Upper lobe of left lung (tissue), 6 donors: ENCODE measurements around the gene PRH2. TPM values are rescaled to one million over a fixed set of nuclear protein-coding genes. Genes with fewer than 3 reads are reported as not detected.
A peak's percentile ranks its signal among the peaks of the same experiment; 100 is the strongest.

Source experiments
- ATAC-seq, 2 donors: fragments of 200-7000 bp; cut with Tn5 transposase; one replicate each; pipeline ENCODE4 v1.9.1; 2022; ENCODE audit warnings: mild to moderate bottlenecking in 2 of 2, moderate library complexity in 2 of 2; ENCODE audit not compliant: low FRiP score in 2 of 2
- DNase-seq, 2 donors: peaks; one replicate each; pipeline ENCODE4 v3.0.0-alpha.2; 2019 to 2020
- H3K27ac ChIP-seq, 4 donors: fragments of 200-600 bp; sonication (generic); one replicate each; pipeline ENCODE4 v1.5.1; 2016 to 2019
- H3K27me3 ChIP-seq, 4 donors: fragments of 200-600 bp; sonication (generic); one replicate each; pipeline ENCODE4 v1.5.1; 2017 to 2019
- H3K36me3 ChIP-seq, 4 donors: fragments of 200-600 bp; sonication (generic); one replicate each; pipeline ENCODE4 v1.5.1; 2016 to 2019
- H3K4me1 ChIP-seq, 4 donors: fragments of 200-600 bp; sonication (generic); one replicate each; pipeline ENCODE4 v1.5.1; 2018 to 2019
- H3K4me3 ChIP-seq, 4 donors: fragments of 200-600 bp; sonication (generic); one replicate each; pipeline ENCODE4 v1.5.1; 2017 to 2019; ENCODE audit warnings: mild to moderate bottlenecking in 2 of 4, moderate library complexity in 1 of 4
- H3K9me3 ChIP-seq, 4 donors: fragments of 200-600 bp; sonication (generic); one replicate each; pipeline ENCODE4 v1.5.1; 2018 to 2019
- EP300 ChIP-seq, 4 donors: sonication (generic); formaldehyde crosslinking; IDR thresholded peaks; one replicate each; pipeline ENCODE4 v1.5.1; 2017; ENCODE audit warnings: antibody characterized with exemption in 4 of 4, control low read depth in 2 of 4
- POLR2A ChIP-seq, 4 donors: fragments of 450-650 bp; IDR thresholded peaks; one replicate each; pipeline ENCODE4 v1.5.1; 2016 to 2017; ENCODE audit warnings: antibody characterized with exemption in 4 of 4, mild to moderate bottlenecking in 2 of 4
- POLR2AphosphoS5 ChIP-seq, 2 donors: sonication (generic); formaldehyde crosslinking; IDR thresholded peaks; one replicate each; pipeline ENCODE4 v1.5.1; 2017; ENCODE audit warnings: antibody characterized with exemption in 2 of 2
- WGBS, 2 donors: methylation state at CpG; one replicate each; pipeline ENCODE4 v1.1.5; 2017 to 2018; 5-methylcytosine and 5-hydroxymethylcytosine counted together
- total RNA-seq, 6 donors: library from RNA; depleted of rRNA in 4 of 6; stranded (reverse); fragments of >200 nt in 4 of 6; gene quantifications; one replicate each; pipeline versions ENCODE4 v1.1.0 to v1.2.1, GENCODE V29; 2016 to 2021
- TF ChIP-seq, protein P1 (sequence below), 6 experiments: fragments of 450-650 bp in 4 of 6; fragments of 200-600 bp in 2 of 6; sonication (generic) in 2 of 6; IDR thresholded peaks; one replicate each; pipeline ENCODE4 v1.5.1; 2016 to 2019; ENCODE audit warnings: antibody characterized with exemption in 6 of 6
- donor health status: DM: no; HTN: no; CAD: no; lungs with moderate emphysema.
- donor health status: DM: no; HTN: yes; CAD: no; lungs with severe emphysema.

PRH2 gene
- total RNA-seq, 6 donors from 2014 or later: 0.63 TPM; not detected in 5

DNA sequence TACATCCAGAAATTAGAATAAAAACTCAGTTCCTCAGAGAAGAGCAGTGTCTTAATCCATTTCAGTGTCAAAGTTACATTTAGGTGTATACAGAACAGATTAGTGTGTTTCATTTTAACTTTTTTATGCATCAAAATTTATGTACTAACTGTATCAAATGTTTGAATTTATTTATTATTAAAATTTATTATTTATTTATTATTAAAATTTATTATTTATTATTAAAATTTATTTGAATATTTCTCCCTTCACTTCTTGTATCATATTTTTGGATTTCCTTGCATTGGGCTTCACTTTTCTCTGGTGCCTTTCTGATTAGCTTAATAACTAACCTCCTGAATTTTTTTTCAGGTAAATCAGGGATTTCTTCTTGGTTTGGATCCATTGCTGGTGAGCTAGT lies 12.3 kb downstream of the PRH2 start:
- Histone ChIP-seq H3K9me3 (no peaks in the 10 kb centered on the region), H3K4me1 (no peaks in the 10 kb centered on the region), H3K36me3 (no peaks in the 10 kb centered on the region), H3K4me3 (no peak overlapping the region), H3K27me3 (no peaks in the 10 kb centered on the region), H3K27ac (no peak overlapping the region)
- no peak for ATAC-seq
- DNase-seq: no peak
- TF ChIP-seq, protein P1, sequence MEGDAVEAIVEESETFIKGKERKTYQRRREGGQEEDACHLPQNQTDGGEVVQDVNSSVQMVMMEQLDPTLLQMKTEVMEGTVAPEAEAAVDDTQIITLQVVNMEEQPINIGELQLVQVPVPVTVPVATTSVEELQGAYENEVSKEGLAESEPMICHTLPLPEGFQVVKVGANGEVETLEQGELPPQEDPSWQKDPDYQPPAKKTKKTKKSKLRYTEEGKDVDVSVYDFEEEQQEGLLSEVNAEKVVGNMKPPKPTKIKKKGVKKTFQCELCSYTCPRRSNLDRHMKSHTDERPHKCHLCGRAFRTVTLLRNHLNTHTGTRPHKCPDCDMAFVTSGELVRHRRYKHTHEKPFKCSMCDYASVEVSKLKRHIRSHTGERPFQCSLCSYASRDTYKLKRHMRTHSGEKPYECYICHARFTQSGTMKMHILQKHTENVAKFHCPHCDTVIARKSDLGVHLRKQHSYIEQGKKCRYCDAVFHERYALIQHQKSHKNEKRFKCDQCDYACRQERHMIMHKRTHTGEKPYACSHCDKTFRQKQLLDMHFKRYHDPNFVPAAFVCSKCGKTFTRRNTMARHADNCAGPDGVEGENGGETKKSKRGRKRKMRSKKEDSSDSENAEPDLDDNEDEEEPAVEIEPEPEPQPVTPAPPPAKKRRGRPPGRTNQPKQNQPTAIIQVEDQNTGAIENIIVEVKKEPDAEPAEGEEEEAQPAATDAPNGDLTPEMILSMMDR (IDR thresholded peaks at IDR 0.05): no peak
- TF ChIP-seq POLR2A (IDR thresholded peaks at IDR 0.05) (no peak), POLR2AphosphoS5 (IDR thresholded peaks at IDR 0.05) (no peak)

DNA sequence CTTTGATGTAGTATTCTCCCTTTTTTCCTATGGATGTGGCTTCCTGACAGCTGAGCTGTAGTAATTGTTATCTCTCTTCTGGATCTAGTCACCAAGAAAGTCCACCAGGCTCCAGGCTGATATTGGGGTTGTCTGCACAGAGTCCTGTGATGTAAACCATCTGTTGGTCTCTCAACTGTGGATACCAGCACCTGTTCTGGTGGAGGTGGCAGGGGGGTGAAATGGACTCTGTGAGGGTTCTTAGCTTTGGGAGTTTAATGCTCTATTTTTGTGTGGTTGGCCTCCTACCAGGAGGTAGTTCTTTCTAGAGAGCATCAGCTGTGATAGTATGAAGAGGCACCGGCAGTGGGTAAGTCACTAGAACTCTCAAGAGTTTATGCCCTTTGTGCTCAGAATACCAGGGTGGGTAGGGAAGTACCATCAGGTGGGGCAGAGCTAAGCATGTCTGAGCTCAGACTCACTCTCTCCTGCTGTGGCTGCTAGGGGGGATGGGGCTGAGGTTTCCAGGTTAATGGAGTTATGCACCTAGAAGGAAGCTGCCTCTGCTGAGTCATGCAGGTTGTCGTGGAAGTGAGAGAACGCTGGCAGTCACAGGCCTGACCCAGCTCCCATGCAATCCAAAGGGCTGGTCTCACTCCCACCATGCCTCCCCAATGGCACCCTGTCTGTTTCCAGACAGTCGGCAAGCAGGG lies 13.0 kb downstream of the PRH2 start:
- no peaks in the 10 kb centered on the region for H3K4me1 ChIP-seq
- H3K27me3 ChIP-seq: no peaks in the 10 kb centered on the region
- H3K36me3 ChIP-seq: no peaks in the 10 kb centered on the region
- no peak for ATAC-seq
- TF ChIP-seq, protein P1 (IDR thresholded peaks at IDR 0.05): no peak
- no peak for TF ChIP-seq EP300 (IDR thresholded peaks at IDR 0.05)
- TF ChIP-seq POLR2A (IDR thresholded peaks at IDR 0.05): no peak
- no peak for TF ChIP-seq POLR2AphosphoS5 (IDR thresholded peaks at IDR 0.05)
- no peak for DNase-seq
- H3K4me3 ChIP-seq: no peak overlapping the region
- H3K27ac ChIP-seq: no peak overlapping the region
- no peaks in the 10 kb centered on the region for H3K9me3 ChIP-seq
- WGBS, 2 donors: 64 to 100% methylated on average over 1 to 4 of the region's 4 CpGs

- TF ChIP-seq, protein P1 (IDR thresholded peaks at IDR 0.05): no peak
- TF ChIP-seq POLR2A (IDR thresholded peaks at IDR 0.05): no peak
- no peak for TF ChIP-seq POLR2AphosphoS5 (IDR thresholded peaks at IDR 0.05)
- no peak for TF ChIP-seq EP300 (IDR thresholded peaks at IDR 0.05)
- DNase-seq: no peak
Observed at GRCh38 chr12:10943167-10943566, 14.1 kb downstream of the PRH2 start.

GRCh38 chr12:10952645-10953044 lies 23.6 kb downstream of the PRH2 start:
- TF ChIP-seq POLR2AphosphoS5 (IDR thresholded peaks at IDR 0.05) (no peak), POLR2A (IDR thresholded peaks at IDR 0.05) (no peak), EP300 (IDR thresholded peaks at IDR 0.05) (no peak)
- TF ChIP-seq, protein P1 (IDR thresholded peaks at IDR 0.05): no peak
- H3K4me1 ChIP-seq: no peaks in the 10 kb centered on the region
- no peaks in the 10 kb centered on the region for H3K9me3 ChIP-seq
- no peaks in the 10 kb centered on the region for H3K27me3 ChIP-seq
- WGBS, 2 donors: 99 to 100% methylated on average over 4 of the region's 4 CpGs
- H3K4me3 ChIP-seq: no peak overlapping the region
- DNase-seq (peak in 1 of 2 donors; percentile 12), ATAC-seq (no peak)
- H3K27ac ChIP-seq: no peak overlapping the region
- H3K36me3 ChIP-seq: no peaks in the 10 kb centered on the region

More at GRCh38 chr12:10943167-10943566, 14.1 kb downstream of the PRH2 start:
- Histone ChIP-seq H3K36me3 (no peaks in the 10 kb centered on the region), H3K27ac (no peak overlapping the region), H3K9me3 (no peaks in the 10 kb centered on the region), H3K4me1 (no peaks in the 10 kb centered on the region), H3K27me3 (no peaks in the 10 kb centered on the region), H3K4me3 (no peak overlapping the region)
- 94 to 97% methylated on average over 2 of the region's 2 CpGs for WGBS, 2 donors
- no peak for ATAC-seq

DNA sequence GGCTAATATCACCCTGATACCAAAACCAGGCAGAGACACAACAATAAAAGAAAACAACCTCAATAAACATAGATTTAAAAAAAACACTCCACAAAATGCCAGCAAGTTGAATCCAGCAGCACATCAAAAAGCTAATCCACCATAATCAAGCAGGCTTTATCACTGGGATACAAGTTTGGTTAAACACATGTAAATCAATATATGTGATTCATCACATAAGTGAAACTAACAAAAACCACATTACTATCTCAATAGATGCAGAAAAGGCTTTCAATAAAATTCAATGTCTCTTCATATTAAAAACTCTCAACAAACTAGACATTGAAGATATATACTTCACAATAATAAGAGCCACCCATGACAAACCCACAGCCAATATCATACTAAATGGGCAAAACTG lies 27.0 kb downstream of the PRH2 start:
- H3K27ac ChIP-seq: no peak overlapping the region
- H3K36me3 ChIP-seq: no peaks in the 10 kb centered on the region
- H3K27me3 ChIP-seq: no peaks in the 10 kb centered on the region
- TF ChIP-seq, protein P1 (IDR thresholded peaks at IDR 0.05): no peak
- TF ChIP-seq POLR2A (IDR thresholded peaks at IDR 0.05): no peak
- H3K4me3 ChIP-seq: no peak overlapping the region
- H3K4me1 ChIP-seq: no peaks in the 10 kb centered on the region
- H3K9me3 ChIP-seq: no peaks in the 10 kb centered on the region
- ATAC-seq (no peak), DNase-seq (no peak)
